Parathyroid adenoma (tissue), 2 donors: ENCODE results near the gene FGA.
A peak's percentile ranks its signal among the peaks of the same experiment; 100 is the strongest.

ENCODE experiments used
- H2AFZ ChIP-seq: fragments of 300-600 bp; sonication (generic); one replicate; pipeline ENCODE4 v1.7.0; 2017; ENCODE audit warnings: antibody characterized with exemption, mild to moderate bottlenecking
- H3K27ac ChIP-seq: fragments of 300-600 bp; sonication (generic); one replicate; pipeline ENCODE4 v1.7.0; 2017
- H3K27me3 ChIP-seq: fragments of 300-600 bp; sonication (generic); one replicate; pipeline ENCODE4 v1.7.0; 2017; ENCODE audit warnings: low read length; ENCODE audit not compliant: control insufficient read depth, insufficient read depth
- H3K36me3 ChIP-seq: fragments of 300-600 bp; sonication (generic); one replicate; pipeline ENCODE4 v1.7.0; 2017; ENCODE audit warnings: low read length; ENCODE audit not compliant: control insufficient read depth, insufficient read depth
- H3K4me1 ChIP-seq: fragments of 300-600 bp; sonication (generic); one replicate; pipeline ENCODE4 v1.7.0; 2017; ENCODE audit warnings: control low read depth
- H3K4me2 ChIP-seq: fragments of 300-600 bp; sonication (generic); one replicate; pipeline ENCODE4 v1.7.0; 2017; ENCODE audit warnings: low read length
- H3K4me3 ChIP-seq: fragments of 300-600 bp; sonication (generic); one replicate; pipeline ENCODE4 v1.7.0; 2017; ENCODE audit warnings: low read depth, low read length
- H3K79me2 ChIP-seq: fragments of 300-600 bp; sonication (generic); one replicate; pipeline ENCODE4 v1.7.0; 2017; ENCODE audit warnings: control low read depth
- H3K9ac ChIP-seq: fragments of 300-600 bp; sonication (generic); one replicate; pipeline ENCODE4 v1.7.0; 2017; ENCODE audit warnings: mild to moderate bottlenecking
- H3K9me3 ChIP-seq: fragments of 300-600 bp; sonication (generic); one replicate; pipeline ENCODE4 v1.7.0; 2017; ENCODE audit warnings: low read length; ENCODE audit not compliant: control insufficient read depth
- TF ChIP-seq, protein P1 (sequence below): fragments of 300-600 bp; sonication (generic); IDR thresholded peaks from one replicate; pipeline ENCODE4 v1.7.0; 2017; ENCODE audit warnings: antibody characterized with exemption, mild to moderate bottlenecking
- donor health status: primary hyperparathyroidism.

The FGA gene

GRCh38 chr4:154559494-154560418, 30.8 kb downstream of the FGA start:
- Histone ChIP-seq H3K36me3 (no peaks in the 10 kb centered on the region), H3K4me1 (no peaks in the 10 kb centered on the region), H3K9ac (no peak overlapping the region), H3K9me3 (no peaks in the 10 kb centered on the region), H3K79me2 (no peaks in the 10 kb centered on the region), H3K27me3 (no peaks in the 10 kb centered on the region), H3K4me3 (no peak overlapping the region), H3K27ac (no peak overlapping the region), H2AFZ (no peak overlapping the region), H3K4me2 (no peak overlapping the region)
- TF ChIP-seq, protein P1, sequence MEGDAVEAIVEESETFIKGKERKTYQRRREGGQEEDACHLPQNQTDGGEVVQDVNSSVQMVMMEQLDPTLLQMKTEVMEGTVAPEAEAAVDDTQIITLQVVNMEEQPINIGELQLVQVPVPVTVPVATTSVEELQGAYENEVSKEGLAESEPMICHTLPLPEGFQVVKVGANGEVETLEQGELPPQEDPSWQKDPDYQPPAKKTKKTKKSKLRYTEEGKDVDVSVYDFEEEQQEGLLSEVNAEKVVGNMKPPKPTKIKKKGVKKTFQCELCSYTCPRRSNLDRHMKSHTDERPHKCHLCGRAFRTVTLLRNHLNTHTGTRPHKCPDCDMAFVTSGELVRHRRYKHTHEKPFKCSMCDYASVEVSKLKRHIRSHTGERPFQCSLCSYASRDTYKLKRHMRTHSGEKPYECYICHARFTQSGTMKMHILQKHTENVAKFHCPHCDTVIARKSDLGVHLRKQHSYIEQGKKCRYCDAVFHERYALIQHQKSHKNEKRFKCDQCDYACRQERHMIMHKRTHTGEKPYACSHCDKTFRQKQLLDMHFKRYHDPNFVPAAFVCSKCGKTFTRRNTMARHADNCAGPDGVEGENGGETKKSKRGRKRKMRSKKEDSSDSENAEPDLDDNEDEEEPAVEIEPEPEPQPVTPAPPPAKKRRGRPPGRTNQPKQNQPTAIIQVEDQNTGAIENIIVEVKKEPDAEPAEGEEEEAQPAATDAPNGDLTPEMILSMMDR, result no peak

DNA sequence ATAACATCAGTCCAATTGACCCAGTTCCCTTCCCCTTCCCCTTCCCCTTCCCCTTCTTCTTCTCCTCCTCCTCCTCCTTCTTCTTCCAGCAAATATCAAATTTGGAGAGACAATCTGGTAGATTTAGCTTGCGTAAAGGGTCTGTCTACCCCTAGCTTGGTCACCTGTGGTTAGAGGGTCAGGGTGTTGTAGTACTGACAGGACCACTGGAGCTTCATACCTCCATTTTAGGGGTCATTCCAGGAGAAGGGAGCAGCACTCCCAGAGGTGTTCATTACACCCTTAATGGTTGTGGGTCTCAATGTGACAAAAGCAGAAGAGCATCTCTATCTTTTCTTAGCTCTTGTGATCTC, 31.4 kb downstream of the FGA start:
- Histone ChIP-seq H3K27ac (no peak overlapping the region), H3K4me2 (no peak overlapping the region), H2AFZ (no peak overlapping the region), H3K9me3 (no peaks in the 10 kb centered on the region), H3K79me2 (no peaks in the 10 kb centered on the region), H3K4me1 (no peaks in the 10 kb centered on the region), H3K9ac (no peak overlapping the region), H3K4me3 (no peak overlapping the region), H3K36me3 (no peaks in the 10 kb centered on the region), H3K27me3 (no peaks in the 10 kb centered on the region)
- TF ChIP-seq, protein P1, result no peak

- no peak overlapping the region for H3K4me3 ChIP-seq
- H3K36me3 ChIP-seq, result no peaks in the 10 kb centered on the region
- H3K79me2 ChIP-seq, result peaks cover 4% of the 10 kb centered on the region
- H3K4me1 ChIP-seq, result peaks cover 4% of the 10 kb centered on the region
- no peaks in the 10 kb centered on the region for H3K27me3 ChIP-seq
- H3K4me2 ChIP-seq, result no peak overlapping the region
- H3K27ac ChIP-seq, result no peak overlapping the region
- no peaks in the 10 kb centered on the region for H3K9me3 ChIP-seq
- TF ChIP-seq, protein P1, result peak; percentile 65
- no peak overlapping the region for H3K9ac ChIP-seq
- H2AFZ ChIP-seq, result peak overlapping the region; percentile 49
Measured at GRCh38 chr4:154551872-154552686, 38.5 kb downstream of the FGA start.

GRCh38 chr4:154549894-154550790, 40.4 kb downstream of the FGA start, which contains the start of gene PLRG1:
TSS of gene PLRG1 (minus strand) at chr4:154550400. CDS start at chr4:154550308, 92 bp downstream.
- Histone ChIP-seq H3K4me3 (peak within 1 kb of the TSS; percentile 89), H3K27me3 (no peaks in the 10 kb centered on the region), H2AFZ (peak within 1 kb of the TSS; percentile 94), H3K4me2 (peak within 1 kb of the TSS; percentile 86), H3K36me3 (no peaks in the 10 kb centered on the region), H3K79me2 (peaks cover 4% of the 10 kb centered on the region), H3K9me3 (no peaks in the 10 kb centered on the region), H3K27ac (peak within 1 kb of the TSS; percentile 68), H3K9ac (peak within 1 kb of the TSS; percentile 61), H3K4me1 (peaks cover 4% of the 10 kb centered on the region)
- TF ChIP-seq, protein P1, result no peak
